GM20000 (cell line): ENCODE results near the gene PPOX.

Experiments used
- DNase-seq: peaks from one replicate; pipeline ENCODE4 v3.0.0; 2012; ENCODE audit warnings: low spot score
- CTCF ChIP-seq: IDR thresholded peaks from 2 replicates; pipeline ENCODE4 v1.5.1; 2012; ENCODE audit warnings: mild to moderate bottlenecking, control low read depth; ENCODE audit errors: extremely low read depth, missing control alignments

The PPOX gene

GRCh38 chr1:161165742-161166668, at the start of gene PPOX:
PPOX (plus strand) TSS chr1:161166426; CDS start chr1:161166848, 422 bp downstream.
- TF ChIP-seq CTCF, result peak; percentile 37
- DNase-seq, result peak; percentile 90

DNA sequence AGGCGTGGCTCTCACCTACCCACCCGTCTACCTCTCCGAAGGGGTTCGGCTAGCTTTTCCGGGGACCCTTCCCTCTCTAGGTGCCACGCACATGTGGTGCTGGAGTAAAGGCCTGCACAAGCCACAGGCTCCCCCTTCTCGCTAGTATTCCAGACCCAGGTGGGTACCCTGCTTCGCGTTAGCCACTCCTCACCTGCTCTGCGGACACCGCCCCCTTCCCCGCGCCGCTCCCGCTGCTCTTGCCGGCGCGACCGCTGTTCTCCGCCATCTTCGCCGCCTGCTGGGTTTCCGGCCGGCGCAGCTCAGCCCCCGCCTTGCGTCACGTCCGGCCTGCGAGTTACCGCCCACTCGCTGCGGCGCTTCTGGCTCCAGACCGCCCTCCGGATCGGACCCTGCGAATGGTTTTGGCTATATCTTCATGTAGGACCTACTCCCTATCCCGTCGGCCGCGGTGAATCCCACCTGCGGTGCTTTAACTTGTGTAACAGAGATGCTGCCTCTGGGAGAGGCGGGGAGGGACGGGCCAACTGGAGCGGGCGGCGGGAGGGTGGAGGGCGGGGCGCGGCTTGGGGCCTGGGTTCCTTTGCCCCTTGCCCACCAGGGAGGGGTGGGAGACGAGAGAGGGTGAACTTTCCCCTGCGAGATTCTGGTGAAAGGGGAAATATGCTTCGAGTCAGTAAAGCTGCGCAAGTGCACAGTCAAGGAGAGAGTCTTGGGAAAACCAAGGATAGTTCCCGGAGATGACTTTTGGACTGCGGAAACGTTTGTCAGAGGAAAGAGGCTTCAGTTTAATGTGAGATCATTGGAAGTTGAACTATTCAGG, 48.3 kb upstream of the PPOX start, which contains the start of the genes NIT1 and PFDN2:
NIT1 (plus strand) TSS at position 347 of the 823 bp plus-strand sequence; CDS start at position 419, 72 bp downstream.
PFDN2 (minus strand) TSS at position 279 of the 823 bp plus-strand sequence; CDS start at position 268, 11 bp downstream.
- peak; percentile 91 for DNase-seq
- TF ChIP-seq CTCF, result no peak

DNA sequence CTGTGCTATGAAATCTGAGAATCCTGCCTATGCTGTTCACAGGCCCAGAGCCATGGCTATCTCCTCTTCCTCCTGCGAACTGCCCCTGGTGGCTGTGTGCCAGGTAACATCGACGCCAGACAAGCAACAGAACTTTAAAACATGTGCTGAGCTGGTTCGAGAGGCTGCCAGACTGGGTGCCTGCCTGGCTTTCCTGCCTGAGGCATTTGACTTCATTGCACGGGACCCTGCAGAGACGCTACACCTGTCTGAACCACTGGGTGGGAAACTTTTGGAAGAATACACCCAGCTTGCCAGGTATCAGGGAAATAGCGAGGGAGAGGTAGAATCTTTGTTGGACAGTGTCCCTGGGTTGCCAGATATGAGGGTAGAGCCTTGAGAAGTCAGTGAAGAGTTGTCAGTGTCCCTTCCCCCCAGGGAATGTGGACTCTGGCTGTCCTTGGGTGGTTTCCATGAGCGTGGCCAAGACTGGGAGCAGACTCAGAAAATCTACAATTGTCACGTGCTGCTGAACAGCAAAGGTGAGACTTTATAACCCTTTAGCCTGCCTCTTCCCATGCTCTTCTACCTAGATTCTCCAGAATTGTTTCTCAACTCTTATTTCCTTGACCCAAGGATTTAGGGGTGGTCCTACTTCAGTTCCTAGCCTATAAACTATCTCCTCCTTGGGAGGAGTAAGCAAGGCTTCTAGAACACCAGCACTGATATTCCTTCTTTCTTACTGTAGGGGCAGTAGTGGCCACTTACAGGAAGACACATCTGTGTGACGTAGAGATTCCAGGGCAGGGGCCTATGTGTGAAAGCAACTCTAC, 46.9 kb upstream of the PPOX start:
- no peak for TF ChIP-seq CTCF
- DNase-seq, result peak; percentile 78

- TF ChIP-seq CTCF, result no peak
- no peak for DNase-seq
These were observed 45.1 kb upstream of the PPOX start for GRCh38 chr1:161121042-161121650.

- TF ChIP-seq CTCF, result no peak
- DNase-seq, result no peak
These were observed 44.4 kb upstream of the PPOX start for GRCh38 chr1:161121834-161122233.

GRCh38 chr1:161122967-161123366, 43.3 kb upstream of the PPOX start:
- no peak for TF ChIP-seq CTCF
- no peak for DNase-seq
